Fibroblast of the aortic adventitia (primary cell): Measurements from ENCODE around the gene VAV1. TPM values are rescaled to one million over a fixed set of nuclear protein-coding genes. Genes with fewer than 3 reads are reported as not detected.
"Not testable (repeated sequence)": the region's sequence is repeated elsewhere in the genome, so short reads cannot be mapped to it uniquely, and the experiment has no call there.

ENCODE experiments used
- DNase-seq: peaks from one replicate; pipeline ENCODE4 v3.0.0-alpha.2; 2010; ENCODE audit warnings: low read depth
- H3K4me3 ChIP-seq: 2 replicates; pipeline ENCODE4 v1.5.1; 2011; ENCODE audit warnings: low read depth, mild to moderate bottlenecking, control low read depth, low read length, moderate library complexity
- total RNA-seq: library from RNA; depleted of rRNA; stranded (reverse); fragments of >200 nt; gene quantifications from 2 replicates; pipeline ENCODE4 v1.2.3, GENCODE V29; 2012; ENCODE audit warnings: low replicate concordance
- TF ChIP-seq, protein P1 (sequence below): IDR thresholded peaks from 2 replicates; pipeline ENCODE4 v1.5.1; 2011; ENCODE audit warnings: mild to moderate bottlenecking, low read length, control low read depth, inconsistent platforms; ENCODE audit not compliant: insufficient read depth

Gene VAV1
- total RNA-seq, 1 donor: not detected

DNA sequence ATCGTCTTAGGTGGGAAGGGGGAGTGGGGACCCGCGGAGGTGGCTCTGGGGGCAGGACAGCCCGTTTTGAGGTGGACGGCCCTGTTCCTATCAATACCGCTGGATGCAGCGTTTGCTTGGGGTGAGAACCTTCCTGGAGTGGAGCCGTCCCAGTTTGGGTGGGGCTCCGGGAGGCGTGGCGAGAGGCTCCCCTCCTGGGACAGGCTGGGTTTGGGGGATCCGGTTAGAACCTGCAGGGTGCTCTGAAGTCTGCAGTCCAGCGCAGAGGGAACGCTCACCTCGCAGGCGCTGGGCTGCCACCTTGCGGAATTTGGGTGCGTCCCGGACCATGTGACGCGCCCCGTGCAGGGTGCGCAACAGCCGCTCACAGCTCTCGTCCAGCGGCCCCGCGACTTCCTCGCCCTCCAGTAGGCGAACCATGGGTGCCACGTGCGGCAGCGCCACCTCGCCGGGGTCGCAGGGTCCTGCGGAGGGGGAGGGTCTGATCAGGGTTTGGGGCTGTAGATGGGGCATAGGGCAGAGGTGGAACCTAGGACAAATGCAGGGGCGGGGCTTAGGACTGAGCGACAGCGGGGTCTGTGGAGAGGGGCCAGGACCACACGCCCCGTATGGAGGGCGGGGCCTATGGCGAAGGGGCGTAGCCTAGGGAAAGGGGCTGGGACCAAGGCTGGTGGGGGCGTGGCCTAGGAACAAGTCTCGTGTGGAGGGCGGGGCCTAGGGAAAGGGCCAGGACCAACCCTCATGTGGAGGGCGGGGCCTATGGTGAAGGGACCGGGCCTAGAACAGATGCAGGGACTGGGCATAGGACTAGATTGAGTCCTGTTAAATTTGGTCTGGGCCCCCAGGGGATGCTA lies 19.1 kb upstream of the VAV1 start:
- peak overlapping the region; percentile 55 for H3K4me3 ChIP-seq
- TF ChIP-seq, protein P1, sequence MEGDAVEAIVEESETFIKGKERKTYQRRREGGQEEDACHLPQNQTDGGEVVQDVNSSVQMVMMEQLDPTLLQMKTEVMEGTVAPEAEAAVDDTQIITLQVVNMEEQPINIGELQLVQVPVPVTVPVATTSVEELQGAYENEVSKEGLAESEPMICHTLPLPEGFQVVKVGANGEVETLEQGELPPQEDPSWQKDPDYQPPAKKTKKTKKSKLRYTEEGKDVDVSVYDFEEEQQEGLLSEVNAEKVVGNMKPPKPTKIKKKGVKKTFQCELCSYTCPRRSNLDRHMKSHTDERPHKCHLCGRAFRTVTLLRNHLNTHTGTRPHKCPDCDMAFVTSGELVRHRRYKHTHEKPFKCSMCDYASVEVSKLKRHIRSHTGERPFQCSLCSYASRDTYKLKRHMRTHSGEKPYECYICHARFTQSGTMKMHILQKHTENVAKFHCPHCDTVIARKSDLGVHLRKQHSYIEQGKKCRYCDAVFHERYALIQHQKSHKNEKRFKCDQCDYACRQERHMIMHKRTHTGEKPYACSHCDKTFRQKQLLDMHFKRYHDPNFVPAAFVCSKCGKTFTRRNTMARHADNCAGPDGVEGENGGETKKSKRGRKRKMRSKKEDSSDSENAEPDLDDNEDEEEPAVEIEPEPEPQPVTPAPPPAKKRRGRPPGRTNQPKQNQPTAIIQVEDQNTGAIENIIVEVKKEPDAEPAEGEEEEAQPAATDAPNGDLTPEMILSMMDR: peak; percentile 45
- peak; percentile 54 for DNase-seq

- H3K4me3 ChIP-seq: no peak overlapping the region
- no peak for DNase-seq
- TF ChIP-seq, protein P1: no peak
These were observed 18.4 kb upstream of the VAV1 start for GRCh38 chr19:6754136-6754535.

GRCh38 chr19:6754653-6755463 lies 17.6 kb upstream of the VAV1 start:
- no peak overlapping the region for H3K4me3 ChIP-seq
- DNase-seq: no peak
- TF ChIP-seq, protein P1: no peak

DNA sequence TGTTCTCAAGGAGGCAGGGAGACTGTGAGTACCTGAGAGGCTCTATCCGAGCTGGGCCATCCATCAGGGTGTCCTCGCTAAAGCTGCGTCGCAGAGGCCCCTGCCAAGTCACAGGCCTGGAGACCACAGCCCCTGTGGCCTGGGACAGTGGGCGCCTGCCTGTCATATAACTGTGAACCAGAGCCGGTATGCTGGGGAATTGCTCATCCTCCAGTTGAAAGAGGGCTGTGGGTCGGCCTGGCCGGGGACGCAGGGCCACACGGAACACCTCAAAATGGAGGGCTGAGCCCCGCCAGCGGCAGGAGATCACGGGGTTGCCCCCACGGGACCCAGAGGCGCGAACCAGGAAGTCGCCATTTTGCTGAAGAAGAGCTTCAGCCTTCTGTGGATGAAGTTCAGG lies 11.9 kb upstream of the VAV1 start:
- DNase-seq: no peak
- H3K4me3 ChIP-seq: no peak overlapping the region
- TF ChIP-seq, protein P1: no peak

DNA sequence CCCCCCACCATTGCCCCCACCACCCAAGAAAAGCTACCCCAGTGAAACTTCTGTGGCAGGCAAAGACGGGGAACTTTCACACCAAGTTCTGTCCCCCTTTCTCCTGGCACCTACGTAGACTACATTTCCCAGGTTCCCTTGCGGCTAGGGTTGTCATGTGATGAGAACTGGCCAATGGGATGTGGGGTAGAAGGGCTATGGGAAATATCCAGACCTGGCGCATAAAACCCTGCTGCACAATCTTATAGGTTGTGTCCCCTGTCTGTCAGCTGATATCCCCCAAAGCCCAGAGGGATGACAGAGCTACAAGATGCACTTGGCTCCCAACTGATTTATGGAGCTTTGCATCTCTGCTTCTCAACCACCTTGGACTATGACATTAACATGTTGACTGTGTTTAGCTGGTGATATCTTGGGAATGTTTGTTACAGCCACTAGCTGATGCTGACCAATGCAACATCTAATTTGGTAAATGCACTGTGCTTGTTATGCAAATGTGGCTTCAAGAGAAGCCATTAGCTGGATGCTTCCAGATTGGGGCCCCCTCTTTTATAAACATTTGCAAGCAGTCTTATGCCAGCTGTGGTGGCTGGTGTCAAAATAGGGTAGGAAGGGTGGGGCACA lies 11.3 kb upstream of the VAV1 start:
- no peak for DNase-seq
- H3K4me3 ChIP-seq: no peak overlapping the region
- TF ChIP-seq, protein P1: no peak

GRCh38 chr19:6762253-6762797 lies 10.2 kb upstream of the VAV1 start:
- not testable (repeated sequence) for DNase-seq, H3K4me3 ChIP-seq
